PC-9 (cell line): ENCODE data around the gene PIK3C2A. TPM values are rescaled to one million over a fixed set of nuclear protein-coding genes. Genes with fewer than 3 reads are reported as not detected.

Source experiments
- BruUV-seq: library from RNA; stranded (reverse); fragments of 400-500 nt; replicated peaks from 2 replicates; lab custom pipeline; 2021; lab: Mats Ljungman, UMichigan
- CTCF ChIA-PET: fragments of 300-600 bp; sonication (Branson Sonifier 250); formaldehyde crosslinking; loops from one replicate; lab custom pipeline; 2022; ENCODE audit warnings: antibody characterized with exemption; lab: Charles Lee
- POLR2A ChIA-PET: fragments of 300-600 bp; sonication (Branson Sonifier 250); formaldehyde crosslinking; loops from one replicate; lab custom pipeline; 2022; ENCODE audit warnings: antibody characterized with exemption; ENCODE audit not compliant: unreplicated experiment; lab: Charles Lee
- DNase-seq, 2 experiments: peaks; one replicate each; pipeline versions ENCODE4 v3.0.0 to v3.0.0-alpha.2; 2015 to 2022; ENCODE audit warnings: mixed read lengths in 1 of 2
- H2AFZ ChIP-seq: fragments of 200-600 bp; sonication (generic); 2 replicates; pipeline ENCODE4 v1.8.1; 2017; ENCODE audit warnings: antibody characterized with exemption
- H3F3A ChIP-seq: fragments of 200-600 bp; sonication (generic); 2 replicates; pipeline ENCODE4 v1.8.1; 2017; ENCODE audit warnings: antibody characterized with exemption, mild to moderate bottlenecking, low read depth; ENCODE audit not compliant: insufficient read depth
- H3K27ac ChIP-seq: fragments of 200-600 bp; sonication (generic); 2 replicates; pipeline ENCODE4 v1.6.1; 2016; ENCODE audit warnings: mixed run types
- H3K27me3 ChIP-seq: fragments of 200-600 bp; sonication (generic); 2 replicates; pipeline ENCODE4 v1.6.1; 2016; ENCODE audit warnings: low read depth, mixed run types; ENCODE audit not compliant: insufficient read depth
- H3K36me3 ChIP-seq: fragments of 200-600 bp; sonication (generic); 2 replicates; pipeline ENCODE4 v1.6.1; 2016; ENCODE audit warnings: low read depth, mixed run types
- H3K4me1 ChIP-seq: fragments of 200-600 bp; sonication (generic); replicated peaks from 2 replicates; pipeline ENCODE4 v1.6.1; 2016; ENCODE audit warnings: mixed run types; ENCODE audit not compliant: insufficient read depth
- H3K4me2 ChIP-seq: fragments of 200-600 bp; sonication (generic); 2 replicates; pipeline ENCODE4 v1.6.1; 2017; ENCODE audit warnings: mixed run types
- H3K4me3 ChIP-seq: fragments of 200-600 bp; sonication (generic); 2 replicates; pipeline ENCODE4 v1.6.1; 2016; ENCODE audit warnings: mixed run types
- H3K79me2 ChIP-seq: fragments of 200-600 bp; sonication (generic); 2 replicates; pipeline ENCODE4 v1.6.1; 2017; ENCODE audit warnings: low read depth, mixed run types
- H3K9me2 ChIP-seq: fragments of 200-600 bp; sonication (generic); 2 replicates; pipeline ENCODE4 v1.8.1; 2017; ENCODE audit warnings: mild to moderate bottlenecking; ENCODE audit not compliant: insufficient read depth
- H3K9me3 ChIP-seq: fragments of 200-600 bp; sonication (generic); 2 replicates; pipeline ENCODE4 v1.8.1; 2016; ENCODE audit warnings: low read depth; ENCODE audit not compliant: insufficient read depth
- H4K20me1 ChIP-seq: fragments of 200-600 bp; sonication (generic); 2 replicates; pipeline ENCODE4 v1.8.1; 2017; ENCODE audit not compliant: insufficient read depth
- CTCF ChIP-seq: fragments of 200-600 bp; sonication (generic); conservative IDR thresholded peaks from 2 replicates; pipeline ENCODE4 v1.6.1; 2017; ENCODE audit warnings: mixed run types, antibody characterized with exemption, mild to moderate bottlenecking, moderate library complexity
- EZH2 ChIP-seq: fragments of 200-600 bp; sonication (generic); IDR thresholded peaks from 2 replicates; pipeline ENCODE4 v1.8.0; 2017; ENCODE audit warnings: antibody characterized with exemption, low read depth
- intact Hi-C: fragments of 100-400 bp; cut with micrococcal nuclease; formaldehyde crosslinking; loops from one replicate; pipeline ENCODE4 v1.10.0; 2022; ENCODE audit not compliant: unreplicated experiment
- total RNA-seq: library from RNA; stranded (reverse); gene quantifications from 2 replicates; pipeline ENCODE4 v1.2.3, GENCODE V29; 2021

Gene PIK3C2A
- total RNA-seq, 1 experiment from 2014 or later, result 70.7 TPM

DNA sequence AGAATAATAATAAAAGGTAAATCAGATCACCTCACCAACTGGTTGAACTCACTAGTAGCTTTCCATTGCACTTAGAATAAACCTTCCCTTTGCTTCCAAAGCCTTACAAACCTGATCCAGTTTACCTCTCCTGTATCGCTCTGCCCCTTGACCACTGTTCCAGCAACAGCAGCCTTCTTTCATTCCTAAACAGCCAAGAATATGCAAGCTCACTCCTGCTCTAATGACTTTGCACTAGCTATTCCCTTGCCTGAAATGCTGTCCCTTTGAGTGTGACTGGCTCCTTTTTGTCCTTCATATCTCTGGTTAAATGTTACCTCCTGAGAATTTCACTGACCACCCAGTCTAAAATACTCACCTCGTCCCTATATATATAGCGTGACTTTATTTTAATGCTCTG is 9.6 kb upstream of the PIK3C2A start:
- Histone ChIP-seq H3K36me3 (no peaks in the 10 kb centered on the region), H3K27ac (no peak overlapping the region), H3K9me3 (no peaks in the 10 kb centered on the region; the same call in 1 of the 2 replicates), H3F3A (no peaks in the 10 kb centered on the region; the same call in 1 of the 2 replicates), H3K4me2 (no peak overlapping the region), H3K27me3 (no peaks in the 10 kb centered on the region), H3K9me2 (no peaks in the 10 kb centered on the region), H4K20me1 (no peaks in the 10 kb centered on the region; the same call in 1 of the 2 replicates), H3K4me3 (no peak overlapping the region), H3K4me1 (no peaks in the 10 kb centered on the region), H3K79me2 (no peaks in the 10 kb centered on the region), H2AFZ (no peak overlapping the region)
- no peak for DNase-seq
- CTCF ChIA-PET, result no interaction called here
- intact Hi-C loops, result no loop called here
- BruUV-seq, result no TSS peak
- POLR2A ChIA-PET, result no interaction called here
- TF ChIP-seq CTCF, result no peak
- no peak for TF ChIP-seq EZH2

GRCh38 chr11:17214338-17214737 is 6.6 kb upstream of the PIK3C2A start:
- ChIA-PET CTCF (no interaction called here), POLR2A (interaction anchor here (0.7 kb wide), 1 partner anchor 44 kb away, joined by 3 read pairs; no protein-coding TSS in a partner anchor)
- Histone ChIP-seq H3K79me2 (peaks cover 7% of the 10 kb centered on the region), H2AFZ (no peak overlapping the region), H3K9me3 (no peaks in the 10 kb centered on the region; the same call in 1 of the 2 replicates), H3K27me3 (no peaks in the 10 kb centered on the region), H3K9me2 (no peaks in the 10 kb centered on the region), H3K4me2 (no peak overlapping the region), H3K4me1 (peaks cover 13% of the 10 kb centered on the region), H4K20me1 (no peaks in the 10 kb centered on the region), H3K27ac (no peak overlapping the region), H3K4me3 (no peak overlapping the region), H3F3A (peaks cover 13% of the 10 kb centered on the region), H3K36me3 (no peaks in the 10 kb centered on the region)
- no peak for DNase-seq
- no peak for TF ChIP-seq EZH2
- TF ChIP-seq CTCF, result no peak
- intact Hi-C loops, result no loop called here
- BruUV-seq, result no TSS peak

DNA sequence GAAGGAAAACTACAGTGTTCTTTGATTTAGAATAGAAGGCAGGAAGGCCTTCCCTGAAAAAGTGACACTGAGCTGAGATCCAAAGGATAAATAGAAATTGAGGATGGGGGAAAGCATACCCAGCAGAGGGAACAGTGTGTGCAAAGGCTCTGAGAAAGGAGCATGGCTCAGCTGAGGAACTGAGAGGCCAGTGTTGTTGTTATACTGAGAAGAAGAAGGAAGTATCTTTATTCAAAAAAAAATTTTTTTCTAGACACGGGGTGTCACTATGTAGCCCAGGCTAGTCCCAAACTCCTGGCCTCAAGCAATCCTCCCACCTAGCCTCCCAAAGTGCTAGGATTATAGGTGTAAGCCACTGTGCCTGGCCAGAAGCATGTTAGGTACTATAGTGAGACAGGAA is 3.5 kb upstream of the PIK3C2A start:
- Histone ChIP-seq H3K36me3 (no peaks in the 10 kb centered on the region), H3K4me1 (peaks cover 18% of the 10 kb centered on the region), H3K27ac (no peak overlapping the region), H3K9me2 (no peaks in the 10 kb centered on the region), H4K20me1 (no peaks in the 10 kb centered on the region), H2AFZ (no peak overlapping the region), H3K4me2 (no peak overlapping the region), H3K9me3 (no peaks in the 10 kb centered on the region; the same call in 1 of the 2 replicates), H3K4me3 (no peak overlapping the region), H3F3A (peaks cover 25% of the 10 kb centered on the region), H3K79me2 (peaks cover 20% of the 10 kb centered on the region), H3K27me3 (no peaks in the 10 kb centered on the region)
- CTCF ChIA-PET, result no interaction called here
- intact Hi-C loops, result no loop called here
- POLR2A ChIA-PET, result no interaction called here
- BruUV-seq, result no TSS peak
- no peak for DNase-seq
- TF ChIP-seq CTCF (no peak), EZH2 (no peak)
